HG03060 (cell line): ENCODE measurements around the gene PLEKHH3.
"Not testable (repeated sequence)": the region's sequence is repeated elsewhere in the genome, so short reads cannot be mapped to it uniquely, and the experiment has no call there.

Experiments used
- ATAC-seq: cut with Tn5 transposase; IDR thresholded peaks from one replicate; pipeline ENCODE4 v1.9.1; 2021; ENCODE audit warnings: low read depth, moderate number of reproducible peaks; ENCODE audit not compliant: unreplicated experiment

PLEKHH3 gene

GRCh38 chr17:42673885-42674754, 2.7 kb downstream of the PLEKHH3 start:
- ATAC-seq: no peak

- no peak for ATAC-seq
Observed at GRCh38 chr17:42673266-42673884, 3.4 kb downstream of the PLEKHH3 start.

- ATAC-seq: no peak
Observed at GRCh38 chr17:42672038-42672437, 4.8 kb downstream of the PLEKHH3 start.

DNA sequence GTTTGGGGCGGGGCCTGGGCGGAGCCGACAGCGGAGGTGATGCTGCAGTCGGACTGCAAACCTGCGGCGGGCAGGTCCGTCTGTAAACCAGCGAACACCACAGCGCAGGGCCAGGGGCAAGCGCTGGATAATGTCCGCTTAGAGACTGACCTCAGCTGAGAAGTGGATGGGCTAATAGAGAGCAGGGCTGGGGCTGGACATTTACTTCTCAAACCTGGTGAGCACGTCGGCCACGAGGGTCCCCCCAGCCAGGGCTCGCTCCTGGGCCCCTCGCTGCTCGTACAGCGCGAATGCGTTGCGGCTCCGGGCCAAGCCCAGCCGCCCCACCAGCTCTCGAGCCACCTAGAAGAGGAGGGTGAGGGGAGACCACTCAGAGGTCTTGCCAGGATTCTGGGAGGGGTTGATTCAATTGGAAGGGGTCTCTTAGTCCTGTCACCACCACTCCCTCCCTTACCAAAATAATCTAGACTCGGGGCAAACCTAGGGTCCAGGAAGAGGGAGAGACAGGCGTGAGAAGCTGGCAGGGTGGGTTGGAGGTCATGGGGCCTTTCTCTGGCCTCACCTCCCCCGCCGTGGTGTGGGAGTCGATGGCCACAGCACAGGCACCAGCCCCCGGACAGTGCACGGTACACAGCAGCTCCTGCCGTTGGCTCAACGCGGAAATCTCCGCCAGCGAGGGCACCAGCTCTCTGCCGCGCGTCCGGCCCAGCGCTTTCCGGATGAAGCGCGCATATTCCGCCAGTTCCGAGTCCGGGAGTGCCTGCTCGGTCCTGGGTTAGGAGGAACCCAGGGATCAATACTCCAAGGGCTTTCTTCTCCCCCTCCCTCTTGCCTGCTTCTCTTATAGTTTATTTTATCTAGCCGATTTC, 5.8 kb downstream of the PLEKHH3 start:
- no peak for ATAC-seq

- no peak for ATAC-seq
Observed at GRCh38 chr17:42669977-42670788, 6.6 kb downstream of the PLEKHH3 start.

DNA sequence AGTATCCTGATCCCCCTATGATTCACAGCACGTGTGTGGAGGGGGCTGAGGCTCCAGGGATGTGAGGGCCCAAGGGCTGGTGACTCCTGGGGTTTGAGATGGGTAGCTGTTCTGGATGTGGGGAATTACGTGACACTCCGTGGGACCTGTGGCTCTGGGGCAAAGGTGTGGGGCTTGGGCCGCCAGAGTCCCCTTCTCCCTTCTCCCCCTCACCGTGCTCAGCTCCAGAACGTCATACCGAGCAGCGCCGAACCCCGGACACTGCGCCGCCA, 7.2 kb downstream of the PLEKHH3 start:
- no peak for ATAC-seq

GRCh38 chr17:42667088-42667951, 9.5 kb downstream of the PLEKHH3 start:
- no peak for ATAC-seq

DNA sequence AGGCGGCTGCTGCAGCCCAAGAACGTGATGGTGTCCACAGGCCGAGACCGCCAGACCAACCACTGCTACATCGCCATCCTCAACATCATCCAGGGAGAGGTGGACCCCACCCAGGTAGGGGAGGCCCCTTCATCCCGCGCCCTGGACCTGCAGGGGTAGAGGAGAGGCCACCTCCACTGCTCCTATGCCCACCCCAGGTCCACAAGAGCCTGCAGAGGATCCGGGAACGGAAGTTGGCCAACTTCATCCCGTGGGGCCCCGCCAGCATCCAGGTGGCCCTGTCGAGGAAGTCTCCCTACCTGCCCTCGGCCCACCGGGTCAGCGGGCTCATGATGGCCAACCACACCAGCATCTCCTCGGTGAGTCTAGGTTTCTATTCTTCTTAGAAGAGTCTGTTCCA, 10.7 kb downstream of the PLEKHH3 start:
- not testable (repeated sequence) for ATAC-seq

GRCh38 chr17:42665581-42666001, 11.2 kb downstream of the PLEKHH3 start:
- no peak for ATAC-seq

GRCh38 chr17:42660692-42661345, 16.0 kb downstream of the PLEKHH3 start:
- ATAC-seq: no peak

DNA sequence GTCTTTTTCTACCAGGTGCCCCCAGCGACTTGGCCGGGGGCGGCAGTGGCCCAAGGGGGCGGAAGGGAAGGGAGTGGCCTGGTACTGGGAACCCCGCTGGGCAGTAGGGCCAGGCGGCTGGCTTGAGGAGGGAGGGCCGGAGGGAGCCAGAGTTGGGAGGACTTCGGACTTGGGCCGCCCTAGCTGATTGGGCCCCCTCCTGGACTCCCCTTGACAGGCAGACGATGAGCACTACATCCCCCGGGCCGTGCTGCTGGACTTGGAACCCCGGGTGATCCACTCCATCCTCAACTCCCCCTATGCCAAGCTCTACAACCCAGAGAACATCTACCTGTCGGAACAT, 16.9 kb downstream of the PLEKHH3 start:
- ATAC-seq: not testable (repeated sequence)

- ATAC-seq: no peak
Observed at GRCh38 chr17:42659079-42659931, 17.5 kb downstream of the PLEKHH3 start, which contains the start of gene TUBG2. Gene TUBG2, plus strand, starts transcription at chr17:42659284. Its CDS starts 220 bp downstream, at chr17:42659504.

DNA sequence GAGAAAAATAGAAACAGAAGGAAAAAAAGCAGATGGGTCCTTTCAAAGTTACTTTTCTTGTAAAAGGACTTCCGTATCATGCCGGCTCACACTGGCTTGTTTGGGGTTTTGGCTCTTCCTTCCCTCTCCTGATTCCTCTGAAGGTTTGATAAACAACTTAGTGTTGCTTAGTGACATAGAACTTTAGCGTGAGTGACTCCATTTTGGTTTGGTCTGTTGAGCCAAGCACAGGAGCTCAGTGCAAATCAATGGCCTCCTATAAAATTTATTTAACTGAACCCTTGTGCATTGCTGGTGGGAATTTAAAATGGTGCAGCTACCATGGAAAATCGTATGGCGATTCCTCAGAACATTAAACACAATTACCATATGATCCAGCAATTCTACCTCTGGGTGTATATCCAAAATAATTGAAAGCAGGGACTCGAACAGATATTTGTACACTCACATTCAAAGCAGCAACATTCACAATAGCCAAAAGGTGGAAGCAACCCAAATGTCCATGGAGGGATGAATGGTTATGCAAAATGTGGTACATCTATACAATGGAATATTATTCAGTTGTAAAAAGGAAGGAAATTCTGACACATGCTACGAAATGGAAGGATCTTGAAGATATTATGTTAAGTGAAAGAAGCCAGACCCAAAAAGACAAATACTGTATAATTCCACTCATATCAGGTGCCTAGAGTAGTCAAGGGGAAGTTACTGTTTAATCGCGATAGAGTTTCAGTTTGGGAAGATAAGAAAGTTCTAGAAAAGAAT, 18.8 kb downstream of the PLEKHH3 start:
- no peak for ATAC-seq

DNA sequence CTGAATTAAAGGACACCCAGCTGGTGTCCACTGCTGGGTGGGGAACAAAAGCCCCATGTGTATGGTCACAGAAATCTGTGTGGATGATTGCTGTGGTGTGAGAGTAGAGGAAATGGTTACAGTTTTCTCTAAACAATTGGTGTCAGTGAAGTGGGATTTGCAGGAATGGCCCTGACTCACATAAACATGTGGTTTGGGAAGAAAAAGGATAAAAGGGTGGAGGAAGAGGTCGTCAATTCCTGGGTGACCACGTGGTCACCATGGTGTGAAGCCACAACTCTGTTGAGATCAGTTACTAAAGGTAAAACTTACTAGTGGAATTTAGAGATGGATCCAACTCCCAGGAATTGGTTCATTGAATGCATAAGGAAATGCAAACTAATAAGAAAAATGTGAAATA, 21.3 kb downstream of the PLEKHH3 start:
- ATAC-seq: no peak

DNA sequence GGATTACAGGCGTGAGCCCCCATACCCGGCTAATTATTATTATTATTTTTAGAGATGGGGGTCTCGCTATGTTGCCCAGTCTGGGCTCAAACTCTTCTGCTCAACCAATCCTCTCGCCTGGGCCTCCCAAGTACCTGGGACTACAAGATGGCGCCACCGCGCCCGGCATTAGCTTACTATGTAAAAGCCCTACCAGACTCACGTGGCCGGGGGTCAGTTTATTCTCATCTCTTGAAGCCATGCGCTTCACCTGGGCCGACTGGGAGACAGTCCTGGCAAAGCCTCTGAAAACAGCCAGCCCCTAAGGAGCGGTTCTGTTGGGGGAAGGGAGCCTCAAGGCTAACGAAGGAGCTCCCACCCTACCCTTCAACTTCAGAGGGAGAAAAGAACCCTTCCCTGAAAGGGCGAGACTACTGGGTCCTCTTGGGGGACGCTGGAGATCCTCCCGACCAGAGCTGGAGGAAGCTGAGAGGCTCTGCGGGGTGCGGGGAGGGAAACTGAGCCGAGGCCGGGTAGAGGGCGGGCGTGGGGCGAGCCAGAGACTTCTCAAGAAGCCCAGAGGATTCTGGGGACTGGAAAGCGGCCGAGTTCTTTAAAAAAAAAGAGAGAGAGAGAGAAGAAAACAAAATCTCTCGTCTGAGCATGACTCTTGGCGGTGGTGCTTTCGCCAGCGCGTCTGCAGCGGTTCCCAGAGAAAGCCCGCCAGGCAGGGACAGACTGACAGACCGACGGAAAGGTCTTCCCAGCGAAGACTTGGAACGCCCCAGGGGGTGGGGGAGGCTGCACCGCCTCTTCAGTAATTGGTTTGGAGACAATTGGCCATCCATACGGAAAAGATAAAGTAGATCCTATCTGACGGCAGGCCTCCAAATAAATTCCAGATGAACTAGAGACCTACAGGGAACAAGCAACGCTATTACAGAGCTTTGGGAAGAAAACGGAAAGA, 23.3 kb downstream of the PLEKHH3 start:
- ATAC-seq: no peak

DNA sequence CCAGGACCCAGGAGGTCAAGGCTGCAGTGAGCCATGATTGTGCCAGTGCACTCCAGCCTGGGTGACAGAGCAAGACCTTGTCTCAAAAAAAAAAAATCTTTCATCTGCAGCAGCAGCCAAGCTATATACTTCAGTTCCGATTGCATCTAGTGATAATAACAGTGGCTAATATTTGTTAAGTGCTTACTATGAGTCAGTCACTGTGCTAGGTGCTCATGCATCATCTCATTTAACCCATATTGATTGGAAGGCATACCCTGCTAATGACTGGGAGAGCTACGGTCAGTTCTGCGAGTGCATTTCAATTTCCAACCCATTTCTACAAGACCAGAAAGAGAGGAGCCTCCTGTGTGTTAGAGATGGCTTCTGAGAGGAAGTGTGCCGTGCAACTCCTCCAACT, 25.4 kb downstream of the PLEKHH3 start:
- no peak for ATAC-seq
